H9 (cell line): ENCODE measurements around the gene CHRND. TPM values are rescaled to one million over a fixed set of nuclear protein-coding genes. Genes with fewer than 3 reads are reported as not detected.

Experiments
- DNase-seq: peaks from one replicate; pipeline ENCODE4 v3.0.0-alpha.2; 2017
- H2AFZ ChIP-seq: one replicate; pipeline ENCODE4 v1.6.1; 2013; ENCODE audit warnings: mild to moderate bottlenecking, low read length, control low read depth, moderate library complexity
- H2AK5ac ChIP-seq: 2 replicates; pipeline ENCODE4 v1.6.1; 2013; ENCODE audit warnings: low read length, control low read depth, mixed read lengths; ENCODE audit not compliant: insufficient read length
- H2BK120ac ChIP-seq: one replicate; pipeline ENCODE4 v1.6.1; 2013; ENCODE audit warnings: low read depth, mild to moderate bottlenecking, low read length, control low read depth, inconsistent platforms; ENCODE audit not compliant: poor library complexity, severe bottlenecking
- H2BK12ac ChIP-seq: 2 replicates; pipeline ENCODE4 v1.6.1; 2013; ENCODE audit warnings: low read length, control low read depth, mixed read lengths, low read depth; ENCODE audit not compliant: insufficient read length
- H2BK15ac ChIP-seq: 2 replicates; pipeline ENCODE4 v1.6.1; 2013; ENCODE audit warnings: low read depth, low read length, control low read depth
- H2BK20ac ChIP-seq: one replicate; pipeline ENCODE4 v1.6.1; 2013; ENCODE audit warnings: low read depth, mild to moderate bottlenecking, low read length, control low read depth, inconsistent platforms; ENCODE audit not compliant: poor library complexity, severe bottlenecking
- H2BK5ac ChIP-seq: 2 replicates; pipeline ENCODE4 v1.6.1; 2013; ENCODE audit warnings: low read length, control low read depth, mixed read lengths; ENCODE audit not compliant: insufficient read length
- H3K14ac ChIP-seq: 2 replicates; pipeline ENCODE4 v1.6.1; 2013; ENCODE audit warnings: low read length, control low read depth; ENCODE audit not compliant: insufficient read depth
- H3K18ac ChIP-seq: 2 replicates; pipeline ENCODE4 v1.6.1; 2013; ENCODE audit warnings: low read depth, mild to moderate bottlenecking, mixed read lengths, low read length, control low read depth; ENCODE audit not compliant: insufficient read length
- H3K23ac ChIP-seq: 2 replicates; pipeline ENCODE4 v1.6.1; 2013; ENCODE audit warnings: low read length, control low read depth, mixed read lengths, low read depth; ENCODE audit not compliant: insufficient read length
- H3K23me2 ChIP-seq: 2 replicates; pipeline ENCODE4 v1.6.1; 2013; ENCODE audit warnings: low read depth, mild to moderate bottlenecking, mixed read lengths, low read length, control low read depth; ENCODE audit not compliant: insufficient read length, poor library complexity, severe bottlenecking
- H3K27ac ChIP-seq: 2 replicates; pipeline ENCODE4 v1.5.1; 2013; ENCODE audit warnings: low read length, control low read depth, mixed read lengths, low read depth; ENCODE audit not compliant: insufficient read length
- H3K27me3 ChIP-seq: 2 replicates; pipeline ENCODE4 v1.6.1; 2013; ENCODE audit warnings: low read length, control low read depth, inconsistent platforms; ENCODE audit not compliant: insufficient read depth
- H3K4ac ChIP-seq: 2 replicates; pipeline ENCODE4 v1.6.1; 2013; ENCODE audit warnings: low read depth, mild to moderate bottlenecking, control low read depth, inconsistent platforms, low read length, moderate library complexity
- H3K4me1 ChIP-seq: 2 replicates; pipeline ENCODE4 v1.6.1; 2013; ENCODE audit warnings: low read length, control low read depth, inconsistent platforms; ENCODE audit not compliant: insufficient read depth
- H3K4me2 ChIP-seq: 2 replicates; pipeline ENCODE4 v1.6.1; 2013; ENCODE audit warnings: low read length, control low read depth, mixed read lengths; ENCODE audit not compliant: insufficient read length, insufficient read depth
- H3K56ac ChIP-seq: 2 replicates; pipeline ENCODE4 v1.6.1; 2013; ENCODE audit warnings: low read depth, mild to moderate bottlenecking, mixed read lengths, low read length, control low read depth; ENCODE audit not compliant: insufficient read length
- H3K79me1 ChIP-seq: 2 replicates; pipeline ENCODE4 v1.6.1; 2013; ENCODE audit warnings: low read depth, mild to moderate bottlenecking, moderate library complexity, low read length, control low read depth, inconsistent platforms; ENCODE audit not compliant: insufficient read depth, poor library complexity, severe bottlenecking
- H3K79me2 ChIP-seq: 2 replicates; pipeline ENCODE4 v1.6.1; 2013; ENCODE audit warnings: low read length, control low read depth, inconsistent platforms; ENCODE audit not compliant: insufficient read depth
- H3K9ac ChIP-seq: 2 replicates; pipeline ENCODE4 v1.6.1; 2013; ENCODE audit warnings: low read length, control low read depth, mixed read lengths; ENCODE audit not compliant: insufficient read length; ENCODE audit errors: extremely low read depth
- H3K9me3 ChIP-seq: one replicate; pipeline ENCODE4 v1.6.1; 2013; ENCODE audit warnings: low read depth, low read length, inconsistent platforms; ENCODE audit not compliant: control insufficient read depth
- H3T11ph ChIP-seq: one replicate; pipeline ENCODE4 v1.6.1; 2013; ENCODE audit warnings: mild to moderate bottlenecking, low read length, control low read depth, inconsistent platforms
- H4K20me1 ChIP-seq: one replicate; pipeline ENCODE4 v1.6.1; 2013; ENCODE audit not compliant: control insufficient read depth, insufficient read length, insufficient read depth
- H4K5ac ChIP-seq: 2 replicates; pipeline ENCODE4 v1.6.1; 2013; ENCODE audit warnings: low read depth, mild to moderate bottlenecking, mixed read lengths, low read length, control low read depth; ENCODE audit not compliant: insufficient read length
- H4K8ac ChIP-seq: replicated peaks from 2 replicates; pipeline ENCODE4 v1.6.1; 2013; ENCODE audit warnings: low read length, control low read depth, mixed read lengths, low read depth; ENCODE audit not compliant: insufficient read length
- H4K91ac ChIP-seq: 2 replicates; pipeline ENCODE4 v1.6.1; 2013; ENCODE audit warnings: low read depth, mild to moderate bottlenecking, moderate library complexity, mixed read lengths, low read length, control low read depth; ENCODE audit not compliant: insufficient read length
- H3K27ac Mint-ChIP-seq, 3 experiments: 2 replicates in 2 of 3; 3 replicates in 1 of 3; pipeline ENCODE4 v1.8.0; 2020 to 2021; ENCODE audit warnings: mixed read lengths in 3 of 3, mild to moderate bottlenecking in 1 of 3, moderate library complexity in 1 of 3
- H3K27me3 Mint-ChIP-seq: 2 replicates; pipeline ENCODE4 v1.8.0; 2021; ENCODE audit warnings: low read depth, mild to moderate bottlenecking, moderate library complexity, mixed read lengths
- H3K36me3 Mint-ChIP-seq, 3 experiments: 2 replicates in 2 of 3; 3 replicates in 1 of 3; pipeline ENCODE4 v1.8.0; 2020 to 2021; ENCODE audit warnings: low read depth in 3 of 3, mixed read lengths in 3 of 3; ENCODE audit not compliant: insufficient read depth in 1 of 3
- H3K4me1 Mint-ChIP-seq, 2 experiments: 2 replicates each; pipeline ENCODE4 v1.8.0; 2020; ENCODE audit warnings: mixed read lengths in 2 of 2
- H3K4me3 Mint-ChIP-seq, 2 experiments: 2 replicates in 1 of 2; 3 replicates in 1 of 2; pipeline ENCODE4 v1.8.0; 2020 to 2021; ENCODE audit warnings: mild to moderate bottlenecking in 2 of 2, mixed read lengths in 2 of 2, moderate library complexity in 1 of 2
- H3K9me3 Mint-ChIP-seq, 2 experiments: 2 replicates in 1 of 2; 3 replicates in 1 of 2; pipeline ENCODE4 v1.8.0; 2020; ENCODE audit warnings: mild to moderate bottlenecking in 2 of 2, mixed read lengths in 2 of 2, moderate library complexity in 1 of 2
- WGBS: extraction: QIAGEN DNeasy Blood & Tissue Kit; methylation state at CpG from one replicate; pipeline ENCODE4 v1.1.7; 2013; ENCODE audit warnings: missing lambda C conversion rate, low lambda C conversion rate, mixed read lengths; ENCODE audit not compliant: insufficient read length; ENCODE audit errors: extremely low coverage; 5-methylcytosine and 5-hydroxymethylcytosine counted together
- total RNA-seq: library from RNA; stranded (reverse); gene quantifications from 2 replicates; pipeline ENCODE4 v1.2.1, GENCODE V29; 2021
- TF ChIP-seq, protein P1 (sequence below): fragments of 200-600 bp; sonication (generic); conservative IDR thresholded peaks from 3 replicates; pipeline ENCODE4 v1.8.0; 2021; ENCODE audit warnings: antibody characterized with exemption, mild to moderate bottlenecking

CHRND gene
- total RNA-seq, 1 experiment from 2014 or later, result not detected

DNA sequence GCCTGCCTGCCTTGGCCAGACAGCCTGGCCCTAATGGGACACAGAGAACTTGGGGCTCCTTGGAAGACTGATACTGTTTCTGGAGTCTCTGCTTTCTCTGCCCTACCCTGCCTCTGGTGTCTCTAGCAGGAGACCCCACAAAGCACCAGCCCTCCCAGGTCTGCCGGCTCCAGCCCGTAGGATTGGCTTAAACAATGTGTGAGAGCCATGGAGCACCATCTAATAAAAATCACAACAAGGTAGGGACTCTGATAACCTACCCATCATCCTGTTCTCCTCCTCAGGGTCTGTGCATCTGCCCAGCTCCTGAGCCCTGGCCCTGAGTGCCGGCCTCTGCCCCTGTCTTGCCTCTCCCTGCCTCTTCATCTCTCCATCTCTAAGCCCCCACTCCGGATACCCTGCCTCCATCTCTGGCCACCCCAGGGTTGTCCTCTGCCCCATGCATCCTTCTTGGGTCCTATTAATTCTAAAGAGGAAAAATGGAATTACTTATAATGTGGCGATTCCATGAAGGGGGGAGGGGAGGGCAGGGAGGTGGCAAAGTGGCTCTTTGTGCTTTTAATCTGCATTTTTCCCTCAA is 37.1 kb upstream of the CHRND start:
- H3K27me3 Mint-ChIP-seq, result peaks cover 76% of the 10 kb centered on the region
- H3K4me3 Mint-ChIP-seq, result peak overlapping the region in 1 of 2 experiments; percentile 63; a peak in 2 of 5 replicates

More for the DNA sequence above, 37.1 kb upstream of the CHRND start:
- H2BK15ac ChIP-seq, result no peak overlapping the region
- H3K9ac ChIP-seq, result no peak overlapping the region
- no peak overlapping the region for H3K56ac ChIP-seq
- no peak overlapping the region for H3K23ac ChIP-seq
- H3K18ac ChIP-seq, result no peak overlapping the region
- Mint-ChIP-seq H3K4me1 (peaks cover 22 to 44% of the 10 kb centered on the region in 2 experiments), H3K9me3 (no peaks in the 10 kb centered on the region; a peak in 1 of 5 replicates), H3K36me3 (peaks cover 0 to 8% (median 0%) of the 10 kb centered on the region in 3 experiments; a peak in 3 of 7 replicates), H3K27ac (no peak overlapping the region; a peak in 1 of 7 replicates)
- no peaks in the 10 kb centered on the region for H4K20me1 ChIP-seq
- H4K91ac ChIP-seq, result no peak overlapping the region
- TF ChIP-seq, protein P1, sequence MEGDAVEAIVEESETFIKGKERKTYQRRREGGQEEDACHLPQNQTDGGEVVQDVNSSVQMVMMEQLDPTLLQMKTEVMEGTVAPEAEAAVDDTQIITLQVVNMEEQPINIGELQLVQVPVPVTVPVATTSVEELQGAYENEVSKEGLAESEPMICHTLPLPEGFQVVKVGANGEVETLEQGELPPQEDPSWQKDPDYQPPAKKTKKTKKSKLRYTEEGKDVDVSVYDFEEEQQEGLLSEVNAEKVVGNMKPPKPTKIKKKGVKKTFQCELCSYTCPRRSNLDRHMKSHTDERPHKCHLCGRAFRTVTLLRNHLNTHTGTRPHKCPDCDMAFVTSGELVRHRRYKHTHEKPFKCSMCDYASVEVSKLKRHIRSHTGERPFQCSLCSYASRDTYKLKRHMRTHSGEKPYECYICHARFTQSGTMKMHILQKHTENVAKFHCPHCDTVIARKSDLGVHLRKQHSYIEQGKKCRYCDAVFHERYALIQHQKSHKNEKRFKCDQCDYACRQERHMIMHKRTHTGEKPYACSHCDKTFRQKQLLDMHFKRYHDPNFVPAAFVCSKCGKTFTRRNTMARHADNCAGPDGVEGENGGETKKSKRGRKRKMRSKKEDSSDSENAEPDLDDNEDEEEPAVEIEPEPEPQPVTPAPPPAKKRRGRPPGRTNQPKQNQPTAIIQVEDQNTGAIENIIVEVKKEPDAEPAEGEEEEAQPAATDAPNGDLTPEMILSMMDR, result no peak
- no peak overlapping the region for H2BK5ac ChIP-seq
- DNase-seq, result no peak
- no peak overlapping the region for H2BK20ac ChIP-seq
- no peak overlapping the region for H3K14ac ChIP-seq
- H2BK12ac ChIP-seq, result no peak overlapping the region
- no peaks in the 10 kb centered on the region for H3K79me2 ChIP-seq
- H2BK120ac ChIP-seq, result no peak overlapping the region
- no peak overlapping the region for H3T11ph ChIP-seq
- no peaks in the 10 kb centered on the region for H3K9me3 ChIP-seq
- no peak overlapping the region for H4K5ac ChIP-seq
- no peak overlapping the region for H2AK5ac ChIP-seq
- no peak overlapping the region for H2AFZ ChIP-seq
- peaks cover 9% of the 10 kb centered on the region for H3K23me2 ChIP-seq
- peaks cover 2% of the 10 kb centered on the region; the same call in 1 of the 2 replicates for H3K4me1 ChIP-seq
- no peaks in the 10 kb centered on the region for H3K79me1 ChIP-seq
- H3K27me3 ChIP-seq, result peaks cover 34% of the 10 kb centered on the region
- H4K8ac ChIP-seq, result no peak overlapping the region
- H3K27ac ChIP-seq, result no peak overlapping the region
- no peak overlapping the region for H3K4ac ChIP-seq
- no peak overlapping the region for H3K4me2 ChIP-seq
- no CpG with 5 or more reads among the region's 5 CpGs for WGBS
